ENCODE results near the gene NDOR1. TPM values are rescaled to one million over a fixed set of nuclear protein-coding genes. Genes with fewer than 3 reads are reported as not detected.

Gene NDOR1
- total RNA-seq, 6 donors from 2014 or later = 7.7 to 54.5 (median 18.5) TPM

- WGBS, 2 donors = 96 to 97% methylated on average over 39 to 42 of the region's 48 CpGs
- peaks cover 28 to 43% (median 29%) of the 10 kb centered on the region in 4 donors for H3K4me1 ChIP-seq
- H3K4me3 ChIP-seq = no peak overlapping the region
- DNase-seq = peak in 1 of 2 donors; percentile 82
- no peaks in the 10 kb centered on the region for H3K27me3 ChIP-seq
- no peak for ATAC-seq (ENCODE audit: low FRiP score in 2 of 2)
- TF ChIP-seq EP300 (IDR thresholded peaks at IDR 0.05) (no peak), POLR2A (IDR thresholded peaks at IDR 0.05) (no peak), POLR2AphosphoS5 (IDR thresholded peaks at IDR 0.05) (no peak)
- TF ChIP-seq, protein P1, sequence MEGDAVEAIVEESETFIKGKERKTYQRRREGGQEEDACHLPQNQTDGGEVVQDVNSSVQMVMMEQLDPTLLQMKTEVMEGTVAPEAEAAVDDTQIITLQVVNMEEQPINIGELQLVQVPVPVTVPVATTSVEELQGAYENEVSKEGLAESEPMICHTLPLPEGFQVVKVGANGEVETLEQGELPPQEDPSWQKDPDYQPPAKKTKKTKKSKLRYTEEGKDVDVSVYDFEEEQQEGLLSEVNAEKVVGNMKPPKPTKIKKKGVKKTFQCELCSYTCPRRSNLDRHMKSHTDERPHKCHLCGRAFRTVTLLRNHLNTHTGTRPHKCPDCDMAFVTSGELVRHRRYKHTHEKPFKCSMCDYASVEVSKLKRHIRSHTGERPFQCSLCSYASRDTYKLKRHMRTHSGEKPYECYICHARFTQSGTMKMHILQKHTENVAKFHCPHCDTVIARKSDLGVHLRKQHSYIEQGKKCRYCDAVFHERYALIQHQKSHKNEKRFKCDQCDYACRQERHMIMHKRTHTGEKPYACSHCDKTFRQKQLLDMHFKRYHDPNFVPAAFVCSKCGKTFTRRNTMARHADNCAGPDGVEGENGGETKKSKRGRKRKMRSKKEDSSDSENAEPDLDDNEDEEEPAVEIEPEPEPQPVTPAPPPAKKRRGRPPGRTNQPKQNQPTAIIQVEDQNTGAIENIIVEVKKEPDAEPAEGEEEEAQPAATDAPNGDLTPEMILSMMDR (IDR thresholded peaks at IDR 0.05) = no peak
- H3K9me3 ChIP-seq = no peaks in the 10 kb centered on the region
- H3K36me3 ChIP-seq = peaks cover 28 to 77% (median 68%) of the 10 kb centered on the region in 4 donors
- no peak overlapping the region for H3K27ac ChIP-seq
Measured at GRCh38 chr9:137184881-137185660, 20.4 kb upstream of the NDOR1 start.

DNA sequence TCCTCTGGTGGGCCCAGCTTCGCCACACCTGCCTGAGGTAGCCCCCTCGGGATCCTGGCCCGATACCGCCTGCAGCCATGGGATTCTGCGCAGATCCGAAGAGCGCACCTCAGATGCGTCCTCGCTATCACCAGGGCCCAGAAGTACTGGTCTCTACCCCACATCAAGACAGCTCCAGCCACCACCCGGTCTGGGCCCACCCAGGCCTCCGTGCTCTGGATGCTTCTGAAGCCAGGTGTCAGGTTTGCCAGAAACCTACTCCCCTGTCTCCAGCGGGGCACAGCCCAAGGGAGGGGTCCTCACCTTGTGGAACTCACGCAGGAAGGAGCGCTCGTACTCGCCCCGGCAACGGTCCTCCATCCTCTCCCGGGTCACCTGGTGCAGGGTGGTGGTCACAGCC, 19.6 kb upstream of the NDOR1 start:
- DNase-seq = peak in 1 of 2 donors; percentile 71

DNA sequence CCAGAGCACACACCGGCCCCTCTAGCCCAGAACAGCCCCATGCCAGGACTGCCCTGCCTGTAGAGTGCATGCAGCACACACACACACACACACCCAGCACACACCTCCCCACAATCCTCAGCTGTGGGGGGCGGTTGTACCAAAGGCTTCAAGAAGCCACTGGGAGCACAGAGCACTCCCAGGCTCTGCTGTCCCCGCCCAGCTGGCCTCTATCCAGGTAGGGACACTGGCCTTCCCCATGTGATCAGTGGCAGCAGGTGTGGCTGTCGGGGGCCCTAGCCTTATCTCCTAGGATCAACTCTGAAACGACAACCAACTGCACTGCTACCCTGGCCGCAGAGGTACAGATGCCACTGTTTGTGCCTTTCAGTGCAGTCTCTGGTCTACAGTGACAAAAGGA, 19.1 kb upstream of the NDOR1 start:
- Histone ChIP-seq H3K36me3 (peaks cover 20 to 77% (median 63%) of the 10 kb centered on the region in 4 donors), H3K27ac (no peak overlapping the region), H3K4me1 (peaks cover 35 to 51% (median 37%) of the 10 kb centered on the region in 4 donors), H3K9me3 (no peaks in the 10 kb centered on the region), H3K27me3 (no peaks in the 10 kb centered on the region), H3K4me3 (peak overlapping the region in 1 of 4 donors; percentile 84)
- TF ChIP-seq EP300 (IDR thresholded peaks at IDR 0.05) = no peak
- no peak for TF ChIP-seq POLR2A (IDR thresholded peaks at IDR 0.05)
- TF ChIP-seq, protein P1 (IDR thresholded peaks at IDR 0.05) = no peak
- TF ChIP-seq POLR2AphosphoS5 (IDR thresholded peaks at IDR 0.05) = no peak
- no peak for ATAC-seq (ENCODE audit: low FRiP score in 2 of 2)
- 84 to 93% methylated on average over 2 to 5 of the region's 6 CpGs for WGBS, 2 donors
- no peak for DNase-seq

More for the DNA sequence above, 19.6 kb upstream of the NDOR1 start:
- Histone ChIP-seq H3K4me3 (peak overlapping the region in 1 of 4 donors; percentile 84), H3K36me3 (peaks cover 20 to 77% (median 66%) of the 10 kb centered on the region in 4 donors), H3K27me3 (no peaks in the 10 kb centered on the region), H3K27ac (no peak overlapping the region), H3K4me1 (peaks cover 35 to 51% (median 37%) of the 10 kb centered on the region in 4 donors), H3K9me3 (no peaks in the 10 kb centered on the region)
- ATAC-seq (ENCODE audit: low FRiP score in 2 of 2) = no peak
- no peak for TF ChIP-seq POLR2AphosphoS5 (IDR thresholded peaks at IDR 0.05)
- no peak for TF ChIP-seq POLR2A (IDR thresholded peaks at IDR 0.05)
- no peak for TF ChIP-seq EP300 (IDR thresholded peaks at IDR 0.05)
- TF ChIP-seq, protein P1 (IDR thresholded peaks at IDR 0.05) = no peak
- 97% methylated on average over 19 of the region's 19 CpGs; no CpG with 5 or more reads in 1 of the 2 donors for WGBS, 2 donors

- H3K27ac ChIP-seq = peak overlapping the region in 1 of 4 donors; percentile 95
- WGBS, 2 donors = 84 to 88% methylated on average over 12 to 15 of the region's 15 CpGs
- no peaks in the 10 kb centered on the region for H3K27me3 ChIP-seq
- TF ChIP-seq EP300 (IDR thresholded peaks at IDR 0.05) = no peak
- no peak for TF ChIP-seq POLR2AphosphoS5 (IDR thresholded peaks at IDR 0.05)
- peak in 1 of 2 donors; percentile 55 for DNase-seq
- H3K4me3 ChIP-seq = peak overlapping the region; percentile 76 to 100 (median 86)
- H3K36me3 ChIP-seq = peaks cover 20 to 77% (median 57%) of the 10 kb centered on the region in 4 donors
- peaks cover 35 to 51% (median 37%) of the 10 kb centered on the region in 4 donors for H3K4me1 ChIP-seq
- no peak for ATAC-seq (ENCODE audit: low FRiP score in 2 of 2)
- H3K9me3 ChIP-seq = no peaks in the 10 kb centered on the region
Measured at GRCh38 chr9:137187386-137187785, 18.1 kb upstream of the NDOR1 start.

GRCh38 chr9:137188086-137188489, 17.4 kb upstream of the NDOR1 start:
- Histone ChIP-seq H3K9me3 (no peaks in the 10 kb centered on the region), H3K36me3 (peaks cover 15 to 73% (median 50%) of the 10 kb centered on the region in 4 donors), H3K27me3 (no peaks in the 10 kb centered on the region), H3K4me3 (peak overlapping the region; percentile 76 to 100 (median 86)), H3K4me1 (peaks cover 35 to 51% (median 37%) of the 10 kb centered on the region in 4 donors), H3K27ac (peak overlapping the region; percentile 90 to 96 (median 94))
- DNase-seq (no peak), ATAC-seq (ENCODE audit: low FRiP score in 2 of 2) (peak in 1 of 2 donors; percentile 15)
- TF ChIP-seq POLR2AphosphoS5 (IDR thresholded peaks at IDR 0.05) (no peak), EP300 (IDR thresholded peaks at IDR 0.05) (no peak), POLR2A (IDR thresholded peaks at IDR 0.05) (no peak)
- TF ChIP-seq, protein P1 (IDR thresholded peaks at IDR 0.05) = no peak
- WGBS, 2 donors = 0 to 1% methylated on average over 11 to 31 of the region's 31 CpGs
